Measurements from ENCODE around the gene MYL11. TPM values are rescaled to one million over a fixed set of nuclear protein-coding genes. Genes with fewer than 3 reads are reported as not detected.
"Not testable (repeated sequence)": the region's sequence is repeated elsewhere in the genome, so short reads cannot be mapped to it uniquely, and the experiment has no call there.

MYL11 gene, protein sequence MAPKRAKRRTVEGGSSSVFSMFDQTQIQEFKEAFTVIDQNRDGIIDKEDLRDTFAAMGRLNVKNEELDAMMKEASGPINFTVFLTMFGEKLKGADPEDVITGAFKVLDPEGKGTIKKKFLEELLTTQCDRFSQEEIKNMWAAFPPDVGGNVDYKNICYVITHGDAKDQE
- total RNA-seq = not detected
- polyA plus RNA-seq = 1 to 10 TPM in 1 of 2 donors, under 1 TPM in 1; 0.41 to 3.7 TPM
- long read RNA-seq, donor 1 = 0 reads
- long read RNA-seq, donor 2, partial matches to known transcripts = 0 of 1 reads
- long read RNA-seq, donor 2, other reads (novel, unspliced or antisense) = 1 of 1 reads
- long read RNA-seq, donor 3 = 0 reads

DNA sequence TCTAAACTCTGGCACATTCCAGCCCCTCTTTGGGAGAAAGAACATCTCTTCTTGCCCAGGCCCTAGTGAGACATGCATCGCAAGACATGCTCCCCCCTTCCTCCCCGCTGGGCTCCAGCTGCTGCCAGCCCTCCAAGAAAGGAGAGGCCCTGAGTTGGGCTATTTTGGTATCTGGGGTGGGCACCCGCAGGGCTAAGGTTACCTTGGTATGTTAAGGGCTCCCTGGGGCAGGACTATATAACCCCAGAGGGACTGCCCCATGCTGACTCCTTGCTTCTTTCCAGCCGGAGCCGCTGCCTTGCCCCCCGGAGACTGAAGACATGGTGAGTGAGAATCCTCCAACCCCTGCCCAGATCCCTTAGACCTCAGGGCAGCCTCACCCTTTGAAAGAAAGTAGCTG is at the start of gene MYL11:
Gene MYL11, plus strand, starts transcription at position 265 of the 400 bp plus-strand sequence. Its CDS starts 56 bp downstream, at position 321.
- intact Hi-C loops (cut with DNase I) = no loop called here
- no peaks in the 10 kb centered on the region for H3K9me3 ChIP-seq
- ATAC-seq (no peak), DNase-seq (no peak)
- H3K4me1 ChIP-seq = peaks cover 10 to 37% (median 22%) of the 10 kb centered on the region in 9 donors
- TF ChIP-seq, protein P1, sequence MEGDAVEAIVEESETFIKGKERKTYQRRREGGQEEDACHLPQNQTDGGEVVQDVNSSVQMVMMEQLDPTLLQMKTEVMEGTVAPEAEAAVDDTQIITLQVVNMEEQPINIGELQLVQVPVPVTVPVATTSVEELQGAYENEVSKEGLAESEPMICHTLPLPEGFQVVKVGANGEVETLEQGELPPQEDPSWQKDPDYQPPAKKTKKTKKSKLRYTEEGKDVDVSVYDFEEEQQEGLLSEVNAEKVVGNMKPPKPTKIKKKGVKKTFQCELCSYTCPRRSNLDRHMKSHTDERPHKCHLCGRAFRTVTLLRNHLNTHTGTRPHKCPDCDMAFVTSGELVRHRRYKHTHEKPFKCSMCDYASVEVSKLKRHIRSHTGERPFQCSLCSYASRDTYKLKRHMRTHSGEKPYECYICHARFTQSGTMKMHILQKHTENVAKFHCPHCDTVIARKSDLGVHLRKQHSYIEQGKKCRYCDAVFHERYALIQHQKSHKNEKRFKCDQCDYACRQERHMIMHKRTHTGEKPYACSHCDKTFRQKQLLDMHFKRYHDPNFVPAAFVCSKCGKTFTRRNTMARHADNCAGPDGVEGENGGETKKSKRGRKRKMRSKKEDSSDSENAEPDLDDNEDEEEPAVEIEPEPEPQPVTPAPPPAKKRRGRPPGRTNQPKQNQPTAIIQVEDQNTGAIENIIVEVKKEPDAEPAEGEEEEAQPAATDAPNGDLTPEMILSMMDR (IDR thresholded peaks at IDR 0.05) = no peak
- H3K27me3 ChIP-seq = no peaks in the 10 kb centered on the region
- no peaks in the 10 kb centered on the region for H3K36me3 ChIP-seq
- WGBS, 2 donors = 79% methylated on average over 6 of the region's 6 CpGs
- no peak within 1 kb of the TSS for H3K4me3 ChIP-seq
- H3K27ac ChIP-seq = no peak within 1 kb of the TSS

DNA sequence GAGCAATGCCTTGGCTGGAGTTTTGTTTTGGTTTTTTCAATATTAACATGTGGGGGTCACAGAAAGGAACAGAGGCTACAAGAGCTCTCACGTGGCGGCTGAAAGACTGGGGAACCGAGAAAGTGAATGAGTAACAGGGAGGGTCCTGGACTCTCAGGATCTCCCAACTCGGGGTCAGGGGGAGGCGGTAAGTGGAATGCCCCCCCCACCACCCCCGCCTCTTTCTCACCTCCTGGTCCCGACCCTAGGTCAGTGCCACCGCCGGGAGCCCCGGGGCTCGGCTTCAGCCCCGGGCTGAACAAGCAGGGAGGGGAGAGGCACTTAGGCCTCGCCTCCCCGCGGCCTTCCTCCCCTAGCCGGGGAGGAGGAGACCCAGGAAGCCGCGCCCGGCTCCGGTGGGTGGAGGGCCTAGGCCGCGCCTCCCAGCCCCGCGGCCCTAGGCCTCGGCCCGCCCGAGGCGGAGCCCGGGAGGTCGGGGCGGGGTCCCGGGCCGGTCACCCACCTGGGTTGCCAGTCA is 40.1 kb upstream of the MYL11 start:
- H3K9me3 ChIP-seq; H3K27me3 ChIP-seq; intact Hi-C loops (cut with DNase I); H3K36me3 ChIP-seq: not testable (repeated sequence)
- DNase-seq = peak; percentile 80 to 88
- Histone ChIP-seq H3K4me3 (peak overlapping the region; percentile 53 to 88 (median 76)), H3K4me1 (peaks cover 0 to 22% (median 5%) of the 10 kb centered on the region in 9 donors), H3K27ac (peak overlapping the region; percentile 90 to 98 (median 96))
- peak; percentile 96 to 98 (median 98) for ATAC-seq
- 1% methylated on average over 16 to 22 of the region's 33 CpGs for WGBS, 2 donors

DNA sequence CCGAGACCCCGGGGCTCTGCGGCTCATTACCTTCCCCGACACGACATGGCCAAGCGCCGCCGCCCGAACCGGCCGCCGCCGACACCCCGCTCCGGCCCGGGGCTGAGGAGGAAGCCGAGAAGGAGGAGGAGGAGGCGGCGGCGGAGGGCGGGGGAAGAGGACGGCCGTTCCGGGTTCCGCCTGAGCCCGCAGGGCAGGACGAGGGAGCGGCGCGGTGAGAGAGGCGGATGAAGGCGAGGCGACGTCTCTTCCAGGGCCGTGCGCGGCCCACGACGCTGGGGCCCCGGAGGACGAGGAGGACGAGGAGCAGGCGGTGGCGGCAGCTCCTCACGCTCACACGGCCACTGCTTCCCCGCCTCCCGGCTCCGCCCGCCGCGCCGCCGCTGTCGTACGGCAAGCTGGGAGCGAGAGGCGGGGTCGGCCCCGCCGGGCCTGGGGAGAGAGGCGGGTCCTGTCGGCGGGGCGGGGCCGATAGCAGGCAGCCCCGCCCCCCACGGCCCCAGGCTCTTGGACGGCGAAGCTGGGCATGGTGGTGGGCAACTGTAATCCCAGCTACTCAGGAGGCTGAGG is 39.5 kb upstream of the MYL11 start:
- peak overlapping the region; percentile 90 to 98 (median 96) for H3K27ac ChIP-seq
- DNase-seq (peak; percentile 81 to 89), ATAC-seq (peak; percentile 93 to 96 (median 94))
- intact Hi-C loops (cut with DNase I); H3K9me3 ChIP-seq; H3K36me3 ChIP-seq; H3K27me3 ChIP-seq: not testable (repeated sequence)
- WGBS, 2 donors = 0 to 1% methylated on average over 53 to 70 of the region's 70 CpGs
- peak overlapping the region; percentile 53 to 88 (median 76) for H3K4me3 ChIP-seq
- peaks cover 0 to 22% (median 5%) of the 10 kb centered on the region in 9 donors for H3K4me1 ChIP-seq

DNA sequence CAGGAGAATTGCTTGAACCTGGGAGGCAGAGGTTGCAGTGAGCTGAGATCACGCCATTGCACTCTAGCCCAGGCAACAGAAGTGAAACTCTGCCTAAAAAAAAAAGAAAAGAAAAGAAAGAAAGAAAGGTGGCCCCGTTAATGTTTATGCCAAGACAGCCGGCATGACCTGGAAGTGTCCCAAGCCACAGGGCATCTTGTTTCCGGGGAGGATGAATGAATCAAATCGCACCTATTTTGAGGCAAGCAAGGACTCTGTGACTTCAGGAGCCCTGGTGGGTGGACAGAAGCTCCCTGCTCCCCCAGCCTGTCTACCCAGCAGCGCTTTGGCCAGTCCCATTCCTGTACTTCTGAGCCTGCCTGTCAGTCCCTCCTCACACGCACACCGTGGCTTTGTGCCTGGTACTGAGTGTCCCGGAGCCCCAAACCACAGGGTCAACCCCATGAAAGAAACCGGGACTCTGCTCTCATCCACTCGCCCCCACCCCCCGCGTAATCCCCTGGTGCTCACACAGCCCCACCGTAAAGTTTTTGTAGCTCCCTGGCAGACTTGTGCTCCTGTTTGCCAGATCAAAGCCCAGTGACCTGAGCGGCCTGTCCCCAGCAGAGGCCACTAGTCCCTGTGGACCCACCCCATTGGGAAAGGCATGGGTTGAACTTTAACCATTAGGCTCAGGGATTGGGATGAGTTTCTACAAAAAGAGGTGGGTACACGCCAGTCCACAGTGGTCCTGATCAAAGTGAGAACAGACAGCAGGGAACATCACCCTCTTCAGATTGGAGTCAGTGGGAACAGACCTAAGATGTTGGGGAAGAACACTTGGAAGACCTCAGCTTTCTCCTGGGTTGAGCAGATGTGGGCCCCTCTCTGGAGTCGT is 38.8 kb upstream of the MYL11 start:
- DNase-seq (no peak), ATAC-seq (peak in 7 of 8 donors; percentile 8 to 68 (median 32))
- Histone ChIP-seq H3K27ac (peak overlapping the region; percentile 90 to 98 (median 96)), H3K27me3 (no peaks in the 10 kb centered on the region), H3K36me3 (no peaks in the 10 kb centered on the region), H3K4me1 (peaks cover 0 to 16% (median 5%) of the 10 kb centered on the region in 9 donors), H3K9me3 (no peaks in the 10 kb centered on the region), H3K4me3 (peak overlapping the region; percentile 53 to 88 (median 76))
- WGBS, 2 donors = 51 to 55% methylated on average over 17 of the region's 17 CpGs
- intact Hi-C loops (cut with DNase I) = no loop called here
- TF ChIP-seq, protein P1 (IDR thresholded peaks at IDR 0.05) = no peak

DNA sequence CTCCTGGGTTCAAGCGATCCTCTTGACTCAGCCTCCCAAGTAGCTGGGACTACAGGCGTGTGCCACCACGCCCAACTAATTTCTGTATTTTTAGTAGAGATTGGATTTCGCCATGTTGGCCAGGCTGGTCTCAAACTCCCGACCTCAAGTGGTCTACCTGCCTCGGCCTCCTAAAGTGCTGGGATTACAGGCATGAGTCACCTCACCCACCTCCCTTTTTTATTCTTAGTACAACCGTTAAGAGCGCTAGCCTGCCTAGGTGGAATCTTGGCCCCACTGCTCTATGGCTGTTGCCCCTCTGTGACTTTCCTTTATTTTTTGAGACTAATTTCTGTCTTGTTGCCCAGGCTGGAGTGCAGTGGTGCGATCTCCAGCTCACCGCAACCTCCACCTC is 36.6 kb upstream of the MYL11 start:
- intact Hi-C loops (cut with DNase I); ATAC-seq; H3K36me3 ChIP-seq; H3K4me3 ChIP-seq; H3K9me3 ChIP-seq; H3K27ac ChIP-seq; DNase-seq; H3K27me3 ChIP-seq: not testable (repeated sequence)
- peaks cover 0 to 14% (median 5%) of the 10 kb centered on the region in 9 donors for H3K4me1 ChIP-seq
- 94% methylated on average over 9 to 10 of the region's 10 CpGs for WGBS, 2 donors

DNA sequence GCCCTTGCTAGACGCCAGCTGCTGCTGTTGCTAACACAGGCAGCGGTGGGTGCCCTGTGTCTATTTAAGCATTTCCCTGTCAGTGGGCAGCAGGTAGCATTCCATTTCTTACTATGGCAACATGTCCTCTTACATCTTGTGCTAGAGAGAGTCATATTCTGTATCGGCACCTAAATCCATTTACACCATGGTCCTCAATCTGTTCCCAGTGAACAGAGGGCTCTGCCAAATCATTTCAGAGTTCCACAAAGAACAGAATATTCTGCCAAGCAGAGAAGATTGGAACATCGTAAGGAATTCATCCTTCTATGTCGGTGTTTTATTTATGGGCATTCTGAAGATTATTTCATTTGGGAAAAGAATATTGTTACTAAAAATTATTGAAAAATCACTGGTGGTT is 35.9 kb upstream of the MYL11 start:
- WGBS, 2 donors = 64 to 95% methylated on average over 3 to 4 of the region's 5 CpGs
- H3K4me3 ChIP-seq; H3K27me3 ChIP-seq; DNase-seq; H3K9me3 ChIP-seq; H3K36me3 ChIP-seq; intact Hi-C loops (cut with DNase I); H3K4me1 ChIP-seq; ATAC-seq; H3K27ac ChIP-seq: not testable (repeated sequence)
